ENCODE results near the gene NUP43. TPM values are rescaled to one million over a fixed set of nuclear protein-coding genes. Genes with fewer than 3 reads are reported as not detected.
A peak's percentile ranks its signal among the peaks of the same experiment; 100 is the strongest.

Gene NUP43
- total RNA-seq, 1 donor from 2014 or later = 107 TPM

- no peak for DNase-seq (ENCODE audit: low spot score)
- Histone ChIP-seq H3K27ac (no peak overlapping the region), H3K27me3 (no peaks in the 10 kb centered on the region), H2AFZ (replicated peaks) (no peak overlapping the region), H4K20me1 (ENCODE audit: low read depth) (no peaks in the 10 kb centered on the region), H3K4me2 (no peak overlapping the region), H3K36me3 (peaks cover 6% of the 10 kb centered on the region), H3K4me3 (no peak overlapping the region), H3K79me2 (ENCODE audit: low read depth) (no peaks in the 10 kb centered on the region), H3K4me1 (no peaks in the 10 kb centered on the region), H3K9me3 (ENCODE audit: low read depth) (no peaks in the 10 kb centered on the region), H3K9ac (no peak overlapping the region), H3F3A (ENCODE audit: low read depth) (no peaks in the 10 kb centered on the region)
- no peaks in the 10 kb centered on the region for H3K4me1 Mint-ChIP-seq
- H3K27ac Mint-ChIP-seq = no peak overlapping the region
- TF ChIP-seq EZH2 (IDR thresholded peaks at IDR 0.05) (no peak), CTCF (IDR thresholded peaks at IDR 0.05) (no peak), EZH2phosphoT487 (IDR thresholded peaks at IDR 0.05) (no peak)
- H3K9me3 Mint-ChIP-seq = no peaks in the 10 kb centered on the region
- H3K27me3 Mint-ChIP-seq (ENCODE audit: insufficient read depth, low read depth) = no peaks in the 10 kb centered on the region
- peaks cover 9% of the 10 kb centered on the region for H3K36me3 Mint-ChIP-seq
- H3K4me3 Mint-ChIP-seq = no peak overlapping the region
Observed at GRCh38 chr6:149727793-149728498, 18.4 kb downstream of the NUP43 start.

GRCh38 chr6:149725785-149726184, 20.5 kb downstream of the NUP43 start:
- H3K27ac ChIP-seq = no peak overlapping the region
- no peak overlapping the region for H3K4me3 ChIP-seq
- Mint-ChIP-seq H3K4me1 (no peaks in the 10 kb centered on the region), H3K9me3 (no peaks in the 10 kb centered on the region), H3K27me3 (ENCODE audit: insufficient read depth, low read depth) (peaks cover 3% of the 10 kb centered on the region), H3K4me3 (no peak overlapping the region), H3K36me3 (peaks cover 9% of the 10 kb centered on the region), H3K27ac (no peak overlapping the region)
- no peaks in the 10 kb centered on the region for H3K27me3 ChIP-seq
- no peak overlapping the region for H3K9ac ChIP-seq
- H2AFZ ChIP-seq (replicated peaks) = no peak overlapping the region
- H3K4me1 ChIP-seq = no peaks in the 10 kb centered on the region
- H3F3A ChIP-seq (ENCODE audit: low read depth) = no peaks in the 10 kb centered on the region
- no peaks in the 10 kb centered on the region for H3K36me3 ChIP-seq
- H3K9me3 ChIP-seq (ENCODE audit: low read depth) = no peaks in the 10 kb centered on the region
- H3K4me2 ChIP-seq = no peak overlapping the region
- DNase-seq (ENCODE audit: low spot score) = no peak
- no peaks in the 10 kb centered on the region for H4K20me1 ChIP-seq (ENCODE audit: low read depth)
- no peaks in the 10 kb centered on the region for H3K79me2 ChIP-seq (ENCODE audit: low read depth)
- TF ChIP-seq EZH2 (IDR thresholded peaks at IDR 0.05) (no peak), CTCF (IDR thresholded peaks at IDR 0.05) (no peak), EZH2phosphoT487 (IDR thresholded peaks at IDR 0.05) (no peak)

- Mint-ChIP-seq H3K27me3 (ENCODE audit: insufficient read depth, low read depth) (peaks cover 3% of the 10 kb centered on the region), H3K4me3 (no peak overlapping the region), H3K9me3 (no peaks in the 10 kb centered on the region), H3K36me3 (peaks cover 9% of the 10 kb centered on the region), H3K4me1 (no peaks in the 10 kb centered on the region), H3K27ac (no peak overlapping the region)
- no peak overlapping the region for H3K27ac ChIP-seq
- no peaks in the 10 kb centered on the region for H3K9me3 ChIP-seq (ENCODE audit: low read depth)
- no peaks in the 10 kb centered on the region for H3F3A ChIP-seq (ENCODE audit: low read depth)
- no peak overlapping the region for H3K9ac ChIP-seq
- no peak overlapping the region for H3K4me3 ChIP-seq
- TF ChIP-seq EZH2phosphoT487 (IDR thresholded peaks at IDR 0.05) = no peak
- peak; percentile 66 for TF ChIP-seq CTCF (IDR thresholded peaks at IDR 0.05)
- no peaks in the 10 kb centered on the region for H3K4me1 ChIP-seq
- H4K20me1 ChIP-seq (ENCODE audit: low read depth) = no peaks in the 10 kb centered on the region
- no peak overlapping the region for H3K4me2 ChIP-seq
- H3K79me2 ChIP-seq (ENCODE audit: low read depth) = no peaks in the 10 kb centered on the region
- H3K27me3 ChIP-seq = no peaks in the 10 kb centered on the region
- peak; percentile 58 for DNase-seq (ENCODE audit: low spot score)
- no peaks in the 10 kb centered on the region for H3K36me3 ChIP-seq
- H2AFZ ChIP-seq (replicated peaks) = no peak overlapping the region
Observed at GRCh38 chr6:149723771-149724417, 22.4 kb downstream of the NUP43 start.

All from neural progenitor cell (in vitro differentiated cells).